Liver (tissue), 3 donors: ENCODE results near the gene RASAL2.

ENCODE experiments used
- EGR1 ChIP-seq, 2 donors: IDR thresholded peaks; 2 replicates each; pipeline ENCODE4 v1.6.1; 2016 to 2018; ENCODE audit warnings: antibody characterized with exemption in 2 of 2, low read depth in 2 of 2
- FOXA1 ChIP-seq: IDR thresholded peaks from 2 replicates; pipeline ENCODE4 v1.6.1; 2016; ENCODE audit warnings: antibody characterized with exemption
- GABPA ChIP-seq, 2 donors: IDR thresholded peaks in 1 of 2; conservative IDR thresholded peaks in 1 of 2; 2 replicates each; pipeline ENCODE4 v1.6.1; 2016; ENCODE audit warnings: antibody characterized with exemption in 2 of 2, mild to moderate bottlenecking in 1 of 2, moderate library complexity in 1 of 2
- HNF4A ChIP-seq, 2 donors: conservative IDR thresholded peaks; 2 replicates each; pipeline ENCODE4 v1.6.1; 2016; ENCODE audit warnings: antibody characterized with exemption in 2 of 2, mild to moderate bottlenecking in 2 of 2
- JUND ChIP-seq, 2 donors: IDR thresholded peaks; 2 replicates each; pipeline ENCODE4 v1.6.1; 2016; ENCODE audit warnings: antibody characterized with exemption in 2 of 2
- NR2F2 ChIP-seq: IDR thresholded peaks from 2 replicates; pipeline ENCODE4 v1.6.1; 2016; ENCODE audit warnings: antibody characterized with exemption
- RAD21 ChIP-seq, 2 donors: IDR thresholded peaks; 2 replicates each; pipeline ENCODE4 v1.6.1; 2016; ENCODE audit warnings: antibody characterized with exemption in 2 of 2, mild to moderate bottlenecking in 2 of 2
- SP1 ChIP-seq: IDR thresholded peaks from 2 replicates; pipeline ENCODE4 v1.6.1; 2018; ENCODE audit warnings: antibody characterized with exemption, mild to moderate bottlenecking
- TAF1 ChIP-seq: conservative IDR thresholded peaks from 2 replicates; pipeline ENCODE4 v1.6.1; 2016; ENCODE audit warnings: antibody characterized with exemption, mild to moderate bottlenecking
- YY1 ChIP-seq: IDR thresholded peaks from 2 replicates; pipeline ENCODE4 v1.6.1; 2016; ENCODE audit warnings: antibody characterized with exemption, mild to moderate bottlenecking
- TF ChIP-seq, protein P1 (sequence below): fragments of 150-350 bp; IDR thresholded peaks from 2 replicates; pipeline ENCODE4 v1.5.1; 2017; ENCODE audit warnings: improper control_type of control experiment, low read depth, low read length; ENCODE audit not compliant: missing input control
- TF ChIP-seq, protein P2 (sequence below): IDR thresholded peaks from 2 replicates; pipeline ENCODE4 v1.6.1; 2016; ENCODE audit warnings: antibody characterized with exemption
- TF ChIP-seq, protein P3 (sequence below): IDR thresholded peaks from 2 replicates; pipeline ENCODE4 v1.6.1; 2016; ENCODE audit warnings: antibody characterized with exemption
- TF ChIP-seq, protein P4 (sequence below): IDR thresholded peaks from 2 replicates; pipeline ENCODE4 v1.6.1; 2016; ENCODE audit warnings: antibody characterized with exemption, mild to moderate bottlenecking
- donor health status: healthy.
- donor health status: healthy.

DNA sequence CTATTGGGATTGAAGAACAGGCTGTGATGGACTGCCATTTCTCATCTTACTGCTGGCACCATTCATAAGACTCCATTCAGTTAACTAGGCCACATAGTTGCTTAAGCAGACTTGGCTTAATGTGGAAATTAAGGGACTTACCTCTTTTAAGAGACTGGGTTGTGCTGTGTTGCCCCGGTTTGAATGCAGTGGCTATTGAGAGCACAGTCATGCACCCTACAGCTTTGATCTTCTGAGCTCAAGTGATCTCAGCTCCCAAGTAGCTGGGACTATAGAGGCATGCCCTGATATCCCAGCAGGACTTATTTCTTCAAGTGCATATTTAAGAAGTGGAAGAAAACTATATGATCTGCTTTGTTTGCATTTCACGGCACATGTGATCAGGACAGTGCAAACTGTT lies 181.1 kb downstream of the RASAL2 start:
- TF ChIP-seq, protein P1, sequence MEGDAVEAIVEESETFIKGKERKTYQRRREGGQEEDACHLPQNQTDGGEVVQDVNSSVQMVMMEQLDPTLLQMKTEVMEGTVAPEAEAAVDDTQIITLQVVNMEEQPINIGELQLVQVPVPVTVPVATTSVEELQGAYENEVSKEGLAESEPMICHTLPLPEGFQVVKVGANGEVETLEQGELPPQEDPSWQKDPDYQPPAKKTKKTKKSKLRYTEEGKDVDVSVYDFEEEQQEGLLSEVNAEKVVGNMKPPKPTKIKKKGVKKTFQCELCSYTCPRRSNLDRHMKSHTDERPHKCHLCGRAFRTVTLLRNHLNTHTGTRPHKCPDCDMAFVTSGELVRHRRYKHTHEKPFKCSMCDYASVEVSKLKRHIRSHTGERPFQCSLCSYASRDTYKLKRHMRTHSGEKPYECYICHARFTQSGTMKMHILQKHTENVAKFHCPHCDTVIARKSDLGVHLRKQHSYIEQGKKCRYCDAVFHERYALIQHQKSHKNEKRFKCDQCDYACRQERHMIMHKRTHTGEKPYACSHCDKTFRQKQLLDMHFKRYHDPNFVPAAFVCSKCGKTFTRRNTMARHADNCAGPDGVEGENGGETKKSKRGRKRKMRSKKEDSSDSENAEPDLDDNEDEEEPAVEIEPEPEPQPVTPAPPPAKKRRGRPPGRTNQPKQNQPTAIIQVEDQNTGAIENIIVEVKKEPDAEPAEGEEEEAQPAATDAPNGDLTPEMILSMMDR: no peak
- TF ChIP-seq FOXA1 (no peak), GABPA (IDR thresholded peaks at IDR 0.05 in 1 of 2, conservative IDR thresholded peaks at IDR 0.05 in 1 of 2) (no peak), HNF4A (conservative IDR thresholded peaks at IDR 0.05) (no peak), JUND (IDR thresholded peaks at IDR 0.05) (no peak), EGR1 (IDR thresholded peaks at IDR 0.05; ENCODE audit: low read depth in 2 of 2) (no peak), YY1 (no peak), TAF1 (no peak), SP1 (no peak), RAD21 (IDR thresholded peaks at IDR 0.05) (no peak), NR2F2 (no peak)
- TF ChIP-seq, protein P2, sequence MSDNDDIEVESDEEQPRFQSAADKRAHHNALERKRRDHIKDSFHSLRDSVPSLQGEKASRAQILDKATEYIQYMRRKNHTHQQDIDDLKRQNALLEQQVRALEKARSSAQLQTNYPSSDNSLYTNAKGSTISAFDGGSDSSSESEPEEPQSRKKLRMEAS: no peak
- TF ChIP-seq, protein P3, sequence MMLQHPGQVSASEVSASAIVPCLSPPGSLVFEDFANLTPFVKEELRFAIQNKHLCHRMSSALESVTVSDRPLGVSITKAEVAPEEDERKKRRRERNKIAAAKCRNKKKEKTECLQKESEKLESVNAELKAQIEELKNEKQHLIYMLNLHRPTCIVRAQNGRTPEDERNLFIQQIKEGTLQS: no peak
- TF ChIP-seq, protein P4, sequence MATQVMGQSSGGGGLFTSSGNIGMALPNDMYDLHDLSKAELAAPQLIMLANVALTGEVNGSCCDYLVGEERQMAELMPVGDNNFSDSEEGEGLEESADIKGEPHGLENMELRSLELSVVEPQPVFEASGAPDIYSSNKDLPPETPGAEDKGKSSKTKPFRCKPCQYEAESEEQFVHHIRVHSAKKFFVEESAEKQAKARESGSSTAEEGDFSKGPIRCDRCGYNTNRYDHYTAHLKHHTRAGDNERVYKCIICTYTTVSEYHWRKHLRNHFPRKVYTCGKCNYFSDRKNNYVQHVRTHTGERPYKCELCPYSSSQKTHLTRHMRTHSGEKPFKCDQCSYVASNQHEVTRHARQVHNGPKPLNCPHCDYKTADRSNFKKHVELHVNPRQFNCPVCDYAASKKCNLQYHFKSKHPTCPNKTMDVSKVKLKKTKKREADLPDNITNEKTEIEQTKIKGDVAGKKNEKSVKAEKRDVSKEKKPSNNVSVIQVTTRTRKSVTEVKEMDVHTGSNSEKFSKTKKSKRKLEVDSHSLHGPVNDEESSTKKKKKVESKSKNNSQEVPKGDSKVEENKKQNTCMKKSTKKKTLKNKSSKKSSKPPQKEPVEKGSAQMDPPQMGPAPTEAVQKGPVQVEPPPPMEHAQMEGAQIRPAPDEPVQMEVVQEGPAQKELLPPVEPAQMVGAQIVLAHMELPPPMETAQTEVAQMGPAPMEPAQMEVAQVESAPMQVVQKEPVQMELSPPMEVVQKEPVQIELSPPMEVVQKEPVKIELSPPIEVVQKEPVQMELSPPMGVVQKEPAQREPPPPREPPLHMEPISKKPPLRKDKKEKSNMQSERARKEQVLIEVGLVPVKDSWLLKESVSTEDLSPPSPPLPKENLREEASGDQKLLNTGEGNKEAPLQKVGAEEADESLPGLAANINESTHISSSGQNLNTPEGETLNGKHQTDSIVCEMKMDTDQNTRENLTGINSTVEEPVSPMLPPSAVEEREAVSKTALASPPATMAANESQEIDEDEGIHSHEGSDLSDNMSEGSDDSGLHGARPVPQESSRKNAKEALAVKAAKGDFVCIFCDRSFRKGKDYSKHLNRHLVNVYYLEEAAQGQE: no peak
